ENCODE measurements around the gene PRELP.

GRCh38 chr1:203525685-203526084, 50.1 kb downstream of the PRELP start:
- TF ChIP-seq CTCF (IDR thresholded peaks at IDR 0.05) (no peak), POLR2AphosphoS5 (IDR thresholded peaks at IDR 0.05) (no peak), EP300 (IDR thresholded peaks at IDR 0.05; ENCODE audit: low read depth) (no peak), POLR2A (IDR thresholded peaks at IDR 0.05) (no peak)

Data from transverse colon (tissue), 4 donors.